Breast epithelium (tissue), 3 donors: Measurements from ENCODE around the gene YWHAE.
"Not testable (repeated sequence)": the region's sequence is repeated elsewhere in the genome, so short reads cannot be mapped to it uniquely, and the experiment has no call there.

Source experiments
- POLR2AphosphoS5 ChIP-seq, 3 donors: sonication (generic); formaldehyde crosslinking; IDR thresholded peaks; one replicate each; pipeline ENCODE4 v1.6.1; 2017; ENCODE audit warnings: antibody characterized with exemption in 3 of 3
- TF ChIP-seq, protein P1 (sequence below), 3 donors: fragments of 450-650 bp; IDR thresholded peaks; one replicate each; pipeline ENCODE4 v1.5.1; 2016 to 2017; ENCODE audit warnings: antibody characterized with exemption in 3 of 3, mild to moderate bottlenecking in 3 of 3, moderate library complexity in 3 of 3

DNA sequence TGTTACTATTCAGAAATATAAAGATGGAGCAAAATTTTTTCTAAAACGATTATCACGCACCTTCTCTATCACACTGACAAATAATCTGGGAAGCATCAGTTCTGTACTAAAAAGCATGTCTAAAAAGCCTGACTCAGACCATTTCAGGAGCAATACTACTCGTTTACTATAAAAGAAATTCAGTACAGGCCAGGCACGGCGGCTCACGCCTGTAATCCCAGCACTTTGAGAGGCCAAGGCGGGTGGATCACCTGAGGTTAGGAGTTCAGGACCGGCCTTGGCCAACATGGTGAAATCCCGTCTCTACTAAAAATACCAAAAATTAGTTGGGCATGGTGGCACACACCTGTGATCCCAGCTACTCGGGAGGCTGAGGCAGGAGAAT lies 21.6 kb downstream of the YWHAE start:
- TF ChIP-seq, protein P1, sequence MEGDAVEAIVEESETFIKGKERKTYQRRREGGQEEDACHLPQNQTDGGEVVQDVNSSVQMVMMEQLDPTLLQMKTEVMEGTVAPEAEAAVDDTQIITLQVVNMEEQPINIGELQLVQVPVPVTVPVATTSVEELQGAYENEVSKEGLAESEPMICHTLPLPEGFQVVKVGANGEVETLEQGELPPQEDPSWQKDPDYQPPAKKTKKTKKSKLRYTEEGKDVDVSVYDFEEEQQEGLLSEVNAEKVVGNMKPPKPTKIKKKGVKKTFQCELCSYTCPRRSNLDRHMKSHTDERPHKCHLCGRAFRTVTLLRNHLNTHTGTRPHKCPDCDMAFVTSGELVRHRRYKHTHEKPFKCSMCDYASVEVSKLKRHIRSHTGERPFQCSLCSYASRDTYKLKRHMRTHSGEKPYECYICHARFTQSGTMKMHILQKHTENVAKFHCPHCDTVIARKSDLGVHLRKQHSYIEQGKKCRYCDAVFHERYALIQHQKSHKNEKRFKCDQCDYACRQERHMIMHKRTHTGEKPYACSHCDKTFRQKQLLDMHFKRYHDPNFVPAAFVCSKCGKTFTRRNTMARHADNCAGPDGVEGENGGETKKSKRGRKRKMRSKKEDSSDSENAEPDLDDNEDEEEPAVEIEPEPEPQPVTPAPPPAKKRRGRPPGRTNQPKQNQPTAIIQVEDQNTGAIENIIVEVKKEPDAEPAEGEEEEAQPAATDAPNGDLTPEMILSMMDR (IDR thresholded peaks at IDR 0.05) = not testable (repeated sequence)
- not testable (repeated sequence) for TF ChIP-seq POLR2AphosphoS5 (IDR thresholded peaks at IDR 0.05)
